ENCODE measurements around the gene OR4F6.

DNA sequence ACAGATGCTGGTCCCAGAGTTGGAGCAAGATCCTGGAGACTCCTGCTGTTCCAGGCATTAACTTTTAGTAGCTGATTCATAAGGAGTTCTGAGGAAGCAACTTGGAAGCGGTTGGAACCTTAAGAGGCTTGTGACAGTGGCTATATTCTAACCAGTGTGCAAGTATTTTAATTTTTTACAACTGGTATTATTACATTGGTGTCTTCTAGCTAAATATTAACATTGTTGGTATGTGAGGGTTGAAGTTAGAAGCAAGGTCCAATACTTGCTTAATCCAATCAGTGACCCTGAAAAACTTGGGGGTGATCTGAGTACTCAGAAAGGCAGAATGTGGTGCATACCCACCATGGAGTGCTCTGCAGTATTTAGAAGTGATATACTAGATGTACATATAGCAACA lies 7.1 kb downstream of the OR4F6 start:
- TF ChIP-seq, protein P1, sequence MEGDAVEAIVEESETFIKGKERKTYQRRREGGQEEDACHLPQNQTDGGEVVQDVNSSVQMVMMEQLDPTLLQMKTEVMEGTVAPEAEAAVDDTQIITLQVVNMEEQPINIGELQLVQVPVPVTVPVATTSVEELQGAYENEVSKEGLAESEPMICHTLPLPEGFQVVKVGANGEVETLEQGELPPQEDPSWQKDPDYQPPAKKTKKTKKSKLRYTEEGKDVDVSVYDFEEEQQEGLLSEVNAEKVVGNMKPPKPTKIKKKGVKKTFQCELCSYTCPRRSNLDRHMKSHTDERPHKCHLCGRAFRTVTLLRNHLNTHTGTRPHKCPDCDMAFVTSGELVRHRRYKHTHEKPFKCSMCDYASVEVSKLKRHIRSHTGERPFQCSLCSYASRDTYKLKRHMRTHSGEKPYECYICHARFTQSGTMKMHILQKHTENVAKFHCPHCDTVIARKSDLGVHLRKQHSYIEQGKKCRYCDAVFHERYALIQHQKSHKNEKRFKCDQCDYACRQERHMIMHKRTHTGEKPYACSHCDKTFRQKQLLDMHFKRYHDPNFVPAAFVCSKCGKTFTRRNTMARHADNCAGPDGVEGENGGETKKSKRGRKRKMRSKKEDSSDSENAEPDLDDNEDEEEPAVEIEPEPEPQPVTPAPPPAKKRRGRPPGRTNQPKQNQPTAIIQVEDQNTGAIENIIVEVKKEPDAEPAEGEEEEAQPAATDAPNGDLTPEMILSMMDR (IDR thresholded peaks at IDR 0.05), result no peak
- TF ChIP-seq POLR2A (IDR thresholded peaks at IDR 0.05), result no peak
